ENCODE results near the gene PRRG4.

DNA sequence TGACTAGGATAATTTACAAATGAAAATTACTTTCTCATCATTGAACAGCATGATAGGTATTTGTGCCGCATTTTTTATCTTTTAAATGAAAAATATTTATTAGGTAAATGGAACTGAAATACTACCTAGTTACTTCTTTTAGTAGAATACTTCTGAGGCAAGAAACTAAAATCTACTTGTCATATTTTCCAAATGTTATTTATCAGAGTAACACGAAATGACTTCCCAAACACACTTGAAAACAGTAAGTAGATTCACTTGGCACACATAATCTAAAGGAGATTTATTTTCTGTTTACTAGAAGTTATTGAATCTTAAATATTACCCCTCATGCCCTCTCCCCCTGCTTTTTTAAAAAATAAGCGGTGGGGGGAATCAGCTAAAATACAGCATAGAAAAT, 65.2 kb downstream of the PRRG4 start:
- TF ChIP-seq BHLHE40 (IDR thresholded peaks at IDR 0.05; ENCODE audit: low read length) (no peak), SP1 (IDR thresholded peaks at IDR 0.05) (no peak), SP1 (CRISPR knock-in tag; IDR thresholded peaks at IDR 0.05) (no peak), ZNF274 (CRISPR knock-in tag; IDR thresholded peaks at IDR 0.05) (no peak), ZNF720 (CRISPR knock-in tag; IDR thresholded peaks at IDR 0.05) (no peak), ZNF672 (CRISPR knock-in tag; IDR thresholded peaks at IDR 0.05) (no peak), TARDBP (CRISPR knock-in tag; IDR thresholded peaks at IDR 0.05) (no peak), ZBTB21 (CRISPR knock-in tag; IDR thresholded peaks at IDR 0.05) (no peak)
- TF ChIP-seq, protein P1, sequence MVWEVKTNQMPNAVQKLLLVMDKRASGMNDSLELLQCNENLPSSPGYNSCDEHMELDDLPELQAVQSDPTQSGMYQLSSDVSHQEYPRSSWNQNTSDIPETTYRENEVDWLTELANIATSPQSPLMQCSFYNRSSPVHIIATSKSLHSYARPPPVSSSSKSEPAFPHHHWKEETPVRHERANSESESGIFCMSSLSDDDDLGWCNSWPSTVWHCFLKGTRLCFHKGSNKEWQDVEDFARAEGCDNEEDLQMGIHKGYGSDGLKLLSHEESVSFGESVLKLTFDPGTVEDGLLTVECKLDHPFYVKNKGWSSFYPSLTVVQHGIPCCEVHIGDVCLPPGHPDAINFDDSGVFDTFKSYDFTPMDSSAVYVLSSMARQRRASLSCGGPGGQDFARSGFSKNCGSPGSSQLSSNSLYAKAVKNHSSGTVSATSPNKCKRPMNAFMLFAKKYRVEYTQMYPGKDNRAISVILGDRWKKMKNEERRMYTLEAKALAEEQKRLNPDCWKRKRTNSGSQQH (CRISPR knock-in tag; IDR thresholded peaks at IDR 0.05; ENCODE audit: low read depth), result no peak
- TF ChIP-seq, protein P2, sequence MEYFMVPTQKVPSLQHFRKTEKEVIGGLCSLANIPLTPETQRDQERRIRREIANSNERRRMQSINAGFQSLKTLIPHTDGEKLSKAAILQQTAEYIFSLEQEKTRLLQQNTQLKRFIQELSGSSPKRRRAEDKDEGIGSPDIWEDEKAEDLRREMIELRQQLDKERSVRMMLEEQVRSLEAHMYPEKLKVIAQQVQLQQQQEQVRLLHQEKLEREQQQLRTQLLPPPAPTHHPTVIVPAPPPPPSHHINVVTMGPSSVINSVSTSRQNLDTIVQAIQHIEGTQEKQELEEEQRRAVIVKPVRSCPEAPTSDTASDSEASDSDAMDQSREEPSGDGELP (IDR thresholded peaks at IDR 0.05; ENCODE audit: borderline replicate concordance, low read depth), result no peak
